ENCODE data around the gene LOC128125822.

DNA sequence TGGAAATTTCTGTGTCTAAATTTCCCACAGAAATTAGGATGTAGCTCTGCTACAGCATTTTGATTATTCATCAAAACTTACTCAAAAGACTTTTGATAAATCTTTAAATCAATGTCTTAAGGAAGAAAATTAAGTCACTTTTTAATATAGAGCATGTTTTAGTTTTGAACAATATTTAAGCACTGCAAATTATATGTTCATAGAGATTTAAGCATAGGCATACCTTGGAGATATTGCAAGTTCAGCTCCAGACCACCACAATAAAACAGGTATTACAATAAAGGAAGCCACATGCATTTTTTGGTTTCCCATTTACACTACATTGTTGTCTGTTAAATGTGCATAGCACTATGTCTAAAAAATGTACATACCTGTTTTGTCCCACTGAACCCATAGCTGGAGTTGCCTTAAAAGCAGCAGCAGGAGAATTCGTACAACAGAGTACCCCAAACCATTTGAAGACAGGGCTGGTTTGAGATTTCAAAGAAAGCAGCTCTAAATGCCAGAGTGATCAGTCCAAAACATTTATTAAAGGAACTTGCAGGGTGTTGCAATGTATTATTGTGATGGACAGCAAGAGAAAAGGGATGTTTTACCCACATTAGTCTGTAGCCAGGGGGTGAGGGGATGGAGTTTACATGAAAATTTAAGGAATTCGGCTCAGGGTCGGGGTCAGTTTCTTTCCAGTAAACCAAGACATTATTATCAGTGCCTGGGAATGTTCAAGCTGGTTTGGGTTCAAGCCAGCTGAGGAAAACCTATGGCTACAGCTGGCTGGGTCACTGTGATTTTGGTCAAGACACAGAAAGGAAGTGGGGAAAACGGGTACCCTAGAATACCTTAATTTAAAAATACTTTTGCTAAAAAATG is 6.3 kb upstream of the LOC128125822 start:
- TF ChIP-seq MYNN (tag by site-specific recombination; IDR thresholded peaks at IDR 0.05; ENCODE audit: borderline replicate concordance), result no peak
- TF ChIP-seq, protein P1, sequence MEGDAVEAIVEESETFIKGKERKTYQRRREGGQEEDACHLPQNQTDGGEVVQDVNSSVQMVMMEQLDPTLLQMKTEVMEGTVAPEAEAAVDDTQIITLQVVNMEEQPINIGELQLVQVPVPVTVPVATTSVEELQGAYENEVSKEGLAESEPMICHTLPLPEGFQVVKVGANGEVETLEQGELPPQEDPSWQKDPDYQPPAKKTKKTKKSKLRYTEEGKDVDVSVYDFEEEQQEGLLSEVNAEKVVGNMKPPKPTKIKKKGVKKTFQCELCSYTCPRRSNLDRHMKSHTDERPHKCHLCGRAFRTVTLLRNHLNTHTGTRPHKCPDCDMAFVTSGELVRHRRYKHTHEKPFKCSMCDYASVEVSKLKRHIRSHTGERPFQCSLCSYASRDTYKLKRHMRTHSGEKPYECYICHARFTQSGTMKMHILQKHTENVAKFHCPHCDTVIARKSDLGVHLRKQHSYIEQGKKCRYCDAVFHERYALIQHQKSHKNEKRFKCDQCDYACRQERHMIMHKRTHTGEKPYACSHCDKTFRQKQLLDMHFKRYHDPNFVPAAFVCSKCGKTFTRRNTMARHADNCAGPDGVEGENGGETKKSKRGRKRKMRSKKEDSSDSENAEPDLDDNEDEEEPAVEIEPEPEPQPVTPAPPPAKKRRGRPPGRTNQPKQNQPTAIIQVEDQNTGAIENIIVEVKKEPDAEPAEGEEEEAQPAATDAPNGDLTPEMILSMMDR (tag by site-specific recombination; IDR thresholded peaks at IDR 0.05), result no peak
- TF ChIP-seq, protein P2, sequence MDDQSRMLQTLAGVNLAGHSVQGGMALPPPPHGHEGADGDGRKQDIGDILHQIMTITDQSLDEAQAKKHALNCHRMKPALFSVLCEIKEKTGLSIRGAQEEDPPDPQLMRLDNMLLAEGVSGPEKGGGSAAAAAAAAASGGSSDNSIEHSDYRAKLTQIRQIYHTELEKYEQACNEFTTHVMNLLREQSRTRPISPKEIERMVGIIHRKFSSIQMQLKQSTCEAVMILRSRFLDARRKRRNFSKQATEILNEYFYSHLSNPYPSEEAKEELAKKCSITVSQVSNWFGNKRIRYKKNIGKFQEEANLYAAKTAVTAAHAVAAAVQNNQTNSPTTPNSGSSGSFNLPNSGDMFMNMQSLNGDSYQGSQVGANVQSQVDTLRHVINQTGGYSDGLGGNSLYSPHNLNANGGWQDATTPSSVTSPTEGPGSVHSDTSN (CRISPR knock-in tag; IDR thresholded peaks at IDR 0.05), result no peak
- no peak for TF ChIP-seq ZNF561 (tag by site-specific recombination; IDR thresholded peaks at IDR 0.05; ENCODE audit: borderline replicate concordance)
- TF ChIP-seq ZBTB20 (tag by site-specific recombination; IDR thresholded peaks at IDR 0.05), result no peak
- TF ChIP-seq SP2 (tag by site-specific recombination; IDR thresholded peaks at IDR 0.05), result no peak
- TF ChIP-seq ZNF600 (tag by site-specific recombination; IDR thresholded peaks at IDR 0.05), result no peak
